ENCODE data around the gene STAP1. TPM values are rescaled to one million over a fixed set of nuclear protein-coding genes. Genes with fewer than 3 reads are reported as not detected.

STAP1 gene
- total RNA-seq, 1 experiment from 2014 or later: not detected

GRCh38 chr4:67624939-67625338 lies 66.4 kb downstream of the STAP1 start:
- WGBS (ENCODE audit: extremely low coverage, insufficient read length, low lambda C conversion rate): no CpG with 5 or more reads among the region's 3 CpGs
- TF ChIP-seq CTCF (conservative IDR thresholded peaks at IDR 0.05): no peak
- no peak overlapping the region for H3K4ac ChIP-seq (ENCODE audit: low read depth, low read length)
- no peaks in the 10 kb centered on the region for H3K23me2 ChIP-seq (ENCODE audit: insufficient read length, low read depth, low read length, poor library complexity, severe bottlenecking)
- no peak overlapping the region for H3K14ac ChIP-seq (ENCODE audit: insufficient read depth, low read length)
- no peak overlapping the region for H2BK5ac ChIP-seq (ENCODE audit: insufficient read length, low read length)
- H4K91ac ChIP-seq (ENCODE audit: insufficient read length, low read depth, low read length): no peak overlapping the region
- no peak overlapping the region for H2AK5ac ChIP-seq (ENCODE audit: insufficient read length, low read length)
- H2BK15ac ChIP-seq (ENCODE audit: low read depth, low read length): no peak overlapping the region
- no peaks in the 10 kb centered on the region for H3K79me1 ChIP-seq (ENCODE audit: insufficient read depth, low read depth, low read length, poor library complexity, severe bottlenecking)
- H3K9me3 ChIP-seq (ENCODE audit: control insufficient read depth, low read depth, low read length): no peaks in the 10 kb centered on the region
- H3K9ac ChIP-seq (ENCODE audit: extremely low read depth, insufficient read length, low read length): no peak overlapping the region
- no peaks in the 10 kb centered on the region for H3K9me3 Mint-ChIP-seq
- H3K27me3 ChIP-seq (ENCODE audit: insufficient read depth, low read length): no peaks in the 10 kb centered on the region
- peaks cover 10 to 47% (median 37%) of the 10 kb centered on the region in 3 experiments; a peak in 6 of 7 replicates for H3K36me3 Mint-ChIP-seq (ENCODE audit: insufficient read depth in 1 of 3, low read depth in 3 of 3)
- H2BK120ac ChIP-seq (ENCODE audit: low read depth, low read length, poor library complexity, severe bottlenecking): no peak overlapping the region
- H2BK12ac ChIP-seq (ENCODE audit: insufficient read length, low read depth, low read length): no peak overlapping the region
- H3K23ac ChIP-seq (ENCODE audit: insufficient read length, low read depth, low read length): no peak overlapping the region
- H3K4me1 ChIP-seq (ENCODE audit: insufficient read depth, low read length): no peaks in the 10 kb centered on the region
- H4K5ac ChIP-seq (ENCODE audit: insufficient read length, low read depth, low read length): no peak overlapping the region
- H3K79me2 ChIP-seq (ENCODE audit: insufficient read depth, low read length): no peaks in the 10 kb centered on the region
- no peak overlapping the region for H3K4me3 Mint-ChIP-seq
- no peaks in the 10 kb centered on the region for H3K27me3 Mint-ChIP-seq (ENCODE audit: low read depth)
- no peak overlapping the region for H4K8ac ChIP-seq (replicated peaks; ENCODE audit: insufficient read length, low read depth, low read length)
- DNase-seq: no peak
- H3K4me1 Mint-ChIP-seq: peaks cover 8 to 12% of the 10 kb centered on the region in 2 experiments
- no peak overlapping the region for H3T11ph ChIP-seq (ENCODE audit: low read length)
- no peak overlapping the region for H3K56ac ChIP-seq (ENCODE audit: insufficient read length, low read depth, low read length)
- H2AFZ ChIP-seq (ENCODE audit: low read length): no peak overlapping the region
- no peak overlapping the region for H3K4me2 ChIP-seq (ENCODE audit: insufficient read depth, insufficient read length, low read length)
- no peak overlapping the region for H2BK20ac ChIP-seq (ENCODE audit: low read depth, low read length, poor library complexity, severe bottlenecking)
- H3K18ac ChIP-seq (ENCODE audit: insufficient read length, low read depth, low read length): no peak overlapping the region
- H3K27ac ChIP-seq (ENCODE audit: insufficient read length, low read depth, low read length): no peak overlapping the region
- H4K20me1 ChIP-seq (ENCODE audit: control insufficient read depth, insufficient read depth, insufficient read length): no peaks in the 10 kb centered on the region
- H3K27ac Mint-ChIP-seq: no peak overlapping the region
